ENCODE measurements around the gene STON2.

DNA sequence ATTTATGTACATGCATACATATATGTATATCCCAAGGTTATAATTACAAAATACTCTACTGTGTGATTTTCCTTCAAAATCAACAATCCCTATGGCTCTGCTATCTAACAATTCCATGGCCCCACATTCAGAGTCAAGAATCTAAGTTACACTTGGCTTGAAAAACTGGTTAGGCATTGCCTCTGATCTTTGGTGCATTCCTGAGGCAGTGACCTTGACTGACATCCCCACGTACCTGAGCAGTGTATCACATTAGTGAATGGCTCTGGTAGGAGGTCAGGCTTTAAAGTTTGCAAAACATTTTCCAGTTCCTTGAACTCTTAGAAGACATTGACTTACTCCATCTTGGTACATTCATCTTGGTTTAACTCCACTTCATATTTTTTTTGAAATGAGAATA lies 8.5 kb upstream of the STON2 start:
- TF ChIP-seq, protein P1, sequence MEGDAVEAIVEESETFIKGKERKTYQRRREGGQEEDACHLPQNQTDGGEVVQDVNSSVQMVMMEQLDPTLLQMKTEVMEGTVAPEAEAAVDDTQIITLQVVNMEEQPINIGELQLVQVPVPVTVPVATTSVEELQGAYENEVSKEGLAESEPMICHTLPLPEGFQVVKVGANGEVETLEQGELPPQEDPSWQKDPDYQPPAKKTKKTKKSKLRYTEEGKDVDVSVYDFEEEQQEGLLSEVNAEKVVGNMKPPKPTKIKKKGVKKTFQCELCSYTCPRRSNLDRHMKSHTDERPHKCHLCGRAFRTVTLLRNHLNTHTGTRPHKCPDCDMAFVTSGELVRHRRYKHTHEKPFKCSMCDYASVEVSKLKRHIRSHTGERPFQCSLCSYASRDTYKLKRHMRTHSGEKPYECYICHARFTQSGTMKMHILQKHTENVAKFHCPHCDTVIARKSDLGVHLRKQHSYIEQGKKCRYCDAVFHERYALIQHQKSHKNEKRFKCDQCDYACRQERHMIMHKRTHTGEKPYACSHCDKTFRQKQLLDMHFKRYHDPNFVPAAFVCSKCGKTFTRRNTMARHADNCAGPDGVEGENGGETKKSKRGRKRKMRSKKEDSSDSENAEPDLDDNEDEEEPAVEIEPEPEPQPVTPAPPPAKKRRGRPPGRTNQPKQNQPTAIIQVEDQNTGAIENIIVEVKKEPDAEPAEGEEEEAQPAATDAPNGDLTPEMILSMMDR (conservative IDR thresholded peaks at IDR 0.05; ENCODE audit: low read depth, low read length), result no peak
- TF ChIP-seq EZH2 (IDR thresholded peaks at IDR 0.05; ENCODE audit: low read length, unreplicated experiment), result no peak
